HCT116 (cell line): ENCODE measurements around the gene ST14. TPM values are rescaled to one million over a fixed set of nuclear protein-coding genes. Genes with fewer than 3 reads are reported as not detected.

Experiments
- ATAC-seq: fragments of 200-7000 bp; cut with Tn5 transposase; 2 replicates; pipeline ENCODE4 v1.9.1; 2020; ENCODE audit warnings: mild to moderate bottlenecking, moderate library complexity
- BruUV-seq: library from RNA; stranded (reverse); fragments of 400-500 nt; replicated peaks from 2 replicates; lab custom pipeline; 2021; lab: Mats Ljungman, UMichigan
- CTCF ChIA-PET: fragments of 300-600 bp; sonication (Branson Sonifier 250); formaldehyde crosslinking; loops from one replicate; lab custom pipeline; 2021; ENCODE audit warnings: antibody characterized with exemption; lab: Charles Lee
- POLR2A ChIA-PET: fragments of 300-600, 350-600 bp; sonication (Branson Sonifier 250); formaldehyde crosslinking; loops from one replicate; lab custom pipeline; 2021; ENCODE audit warnings: antibody characterized with exemption; lab: Charles Lee
- RAD21 ChIA-PET, 2 experiments: fragments of 300-600 bp; sonication (Branson Sonifier 250); formaldehyde crosslinking; loops; one replicate each; lab custom pipeline; 2023; ENCODE audit warnings: low total read pairs in 2 of 2; ENCODE audit not compliant: uncharacterized antibody in 2 of 2, unreplicated experiment in 2 of 2, low non-redundant PET in 1 of 2; lab: Charles Lee
- DNase-seq: peaks from one replicate; pipeline ENCODE4 v3.0.0-alpha.2; 2010; ENCODE audit warnings: low read depth, low spot score
- H2AFZ ChIP-seq: fragments of 200-600 bp; shearing (Covaris generic), sonication (generic); 2 replicates; pipeline ENCODE4 v1.6.1; 2017; ENCODE audit warnings: low read depth, mixed run types, mixed read lengths, antibody characterized with exemption, low read length; ENCODE audit not compliant: poor library complexity, severe bottlenecking
- H3K27ac ChIP-seq: 2 replicates; pipeline ENCODE4 v1.5.1; 2012; ENCODE audit warnings: low read depth, low read length
- H3K27me3 ChIP-seq: fragments of 200-600 bp; sonication (generic); 2 replicates; pipeline ENCODE4 v1.6.1; 2016; ENCODE audit warnings: mixed run types, low read length, mixed read lengths; ENCODE audit not compliant: insufficient read depth
- H3K36me3 ChIP-seq, 2 experiments: fragments of 200-500 bp in 1 of 2; fragments of 200-600 bp in 1 of 2; sonication (Bioruptor generic) in 1 of 2; sonication (generic) in 1 of 2; 2 replicates each; pipeline versions ENCODE4 v1.5.1 to v1.6.1; 2014 to 2016; ENCODE audit warnings: low read length in 2 of 2, inconsistent platforms in 1 of 2, mixed read lengths in 1 of 2, mixed run types in 1 of 2; ENCODE audit not compliant: insufficient read depth in 2 of 2, control insufficient read depth in 1 of 2
- H3K4me1 ChIP-seq, 2 experiments: fragments of 200-600 bp in 1 of 2; sonication (generic) in 1 of 2; 2 replicates each; pipeline versions ENCODE4 v1.5.1 to v1.6.1; 2012 to 2017; ENCODE audit warnings: low read length in 2 of 2, inconsistent platforms in 1 of 2, mild to moderate bottlenecking in 1 of 2, mixed read lengths in 1 of 2, mixed run types in 1 of 2, moderate library complexity in 1 of 2; ENCODE audit not compliant: insufficient read depth in 2 of 2, control insufficient read depth in 1 of 2
- H3K4me2 ChIP-seq: fragments of 200-600 bp; sonication (generic); 2 replicates; pipeline ENCODE4 v1.6.1; 2017; ENCODE audit warnings: mixed run types, low read length, mixed read lengths
- H3K4me3 ChIP-seq, 2 experiments: fragments of 200-600 bp in 1 of 2; sonication (generic) in 1 of 2; replicated peaks in 1 of 2; 2 replicates each; pipeline ENCODE4 v1.5.1; 2011 to 2016; ENCODE audit warnings: low read length in 2 of 2, control low read depth in 1 of 2, low read depth in 1 of 2, mild to moderate bottlenecking in 1 of 2, mixed read lengths in 1 of 2, mixed run types in 1 of 2
- H3K79me2 ChIP-seq: fragments of 200-600 bp; sonication (generic); 2 replicates; pipeline ENCODE4 v1.6.1; 2017; ENCODE audit warnings: mild to moderate bottlenecking, mixed run types, low read length, moderate library complexity, mixed read lengths; ENCODE audit not compliant: insufficient read depth
- H3K9ac ChIP-seq: fragments of 200-600 bp; sonication (generic); 2 replicates; pipeline ENCODE4 v1.6.1; 2016; ENCODE audit warnings: low read length, mixed read lengths
- H3K9me2 ChIP-seq: fragments of 200-600 bp; sonication (generic), shearing (Covaris generic); 2 replicates; pipeline ENCODE4 v1.6.1; 2017; ENCODE audit warnings: mixed run types, mild to moderate bottlenecking, moderate library complexity; ENCODE audit not compliant: insufficient read depth
- H3K9me3 ChIP-seq, 2 experiments: fragments of 200-500 bp in 1 of 2; fragments of 200-600 bp in 1 of 2; sonication (Bioruptor generic) in 1 of 2; sonication (generic) in 1 of 2; 2 replicates each; pipeline ENCODE4 v1.6.1; 2014 to 2017; ENCODE audit warnings: low read length in 2 of 2, mixed read lengths in 2 of 2, inconsistent platforms in 1 of 2, low read depth in 1 of 2, mild to moderate bottlenecking in 1 of 2, mixed run types in 1 of 2, moderate library complexity in 1 of 2; ENCODE audit not compliant: control insufficient read depth in 1 of 2, insufficient read depth in 1 of 2
- H4K20me1 ChIP-seq: fragments of 200-600 bp; sonication (generic), shearing (Covaris generic); 2 replicates; pipeline ENCODE4 v1.6.1; 2017; ENCODE audit warnings: mixed run types, mild to moderate bottlenecking, moderate library complexity; ENCODE audit not compliant: insufficient read depth
- CEBPB ChIP-seq: IDR thresholded peaks from 2 replicates; pipeline ENCODE4 v1.6.1; 2012; ENCODE audit warnings: low read depth
- EGR1 ChIP-seq: IDR thresholded peaks from 2 replicates; pipeline ENCODE4 v1.6.1; 2012; ENCODE audit warnings: low read depth
- ELF1 ChIP-seq: IDR thresholded peaks from 2 replicates; pipeline ENCODE4 v1.6.1; 2012; ENCODE audit warnings: low read depth, borderline replicate concordance
- EZH2 ChIP-seq: fragments of 200-600 bp; sonication (generic); IDR thresholded peaks from 2 replicates; pipeline ENCODE4 v1.6.1; 2017; ENCODE audit warnings: antibody characterized with exemption, mixed run types
- FOSL1 ChIP-seq: IDR thresholded peaks from 2 replicates; pipeline ENCODE4 v1.6.1; 2012; ENCODE audit warnings: low read depth
- MAX ChIP-seq: IDR thresholded peaks from 2 replicates; pipeline ENCODE4 v1.6.1; 2012
- POLR2A ChIP-seq: IDR thresholded peaks from 2 replicates; pipeline ENCODE4 v1.7.0; 2011; ENCODE audit warnings: borderline replicate concordance; ENCODE audit not compliant: insufficient read depth, insufficient read length; ENCODE audit errors: extremely low read depth
- POLR2AphosphoS5 ChIP-seq: IDR thresholded peaks from 2 replicates; pipeline ENCODE4 v1.6.1; 2011; ENCODE audit warnings: mild to moderate bottlenecking, low read depth, low read length, moderate library complexity
- RAD21 ChIP-seq: IDR thresholded peaks from 2 replicates; pipeline ENCODE4 v1.6.1; 2012; ENCODE audit warnings: low read depth, mild to moderate bottlenecking
- REST ChIP-seq: IDR thresholded peaks from 2 replicates; pipeline ENCODE4 v1.6.1; 2012; ENCODE audit warnings: low read depth
- SIN3A ChIP-seq: IDR thresholded peaks from 2 replicates; pipeline ENCODE4 v1.6.1; 2012; ENCODE audit warnings: low read depth
- SRF ChIP-seq: IDR thresholded peaks from 2 replicates; pipeline ENCODE4 v1.6.1; 2012; ENCODE audit warnings: low read depth
- TCF7L2 ChIP-seq: IDR thresholded peaks from 2 replicates; pipeline ENCODE4 v1.7.0; 2011; ENCODE audit warnings: borderline replicate concordance, inconsistent platforms; ENCODE audit not compliant: insufficient read depth, insufficient read length; ENCODE audit errors: extremely low read depth
- YY1 ChIP-seq: IDR thresholded peaks from 2 replicates; pipeline ENCODE4 v1.6.1; 2011; ENCODE audit warnings: low read length, low read depth, moderate library complexity, mild to moderate bottlenecking; ENCODE audit not compliant: insufficient replicate concordance; ENCODE audit errors: extremely low read depth
- ZBTB33 ChIP-seq: IDR thresholded peaks from 2 replicates; pipeline ENCODE4 v1.6.1; 2011; ENCODE audit warnings: mild to moderate bottlenecking, low read length, moderate library complexity; ENCODE audit not compliant: insufficient replicate concordance; ENCODE audit errors: extremely low read depth
- ZFX ChIP-seq: fragments of 450-650 bp; IDR thresholded peaks from 2 replicates; pipeline ENCODE4 v1.6.1; 2017
- ZNF274 ChIP-seq: fragments of 200-500 bp; sonication (Bioruptor generic); IDR thresholded peaks from 2 replicates; pipeline ENCODE4 v1.6.1; 2014; ENCODE audit warnings: mild to moderate bottlenecking, low read depth, low read length, inconsistent platforms
- intact Hi-C: fragments of 100-400 bp; cut with micrococcal nuclease; formaldehyde crosslinking; loops from 2 replicates; pipeline ENCODE4 v1.10.0; 2022
- total RNA-seq: library from RNA; stranded (reverse); gene quantifications from one replicate; pipeline ENCODE4 v1.2.1, GENCODE V29; 2021; ENCODE audit not compliant: unreplicated experiment

The ST14 gene
- total RNA-seq, 1 experiment from 2014 or later: 107 TPM

- ChIA-PET POLR2A (no interaction called here), RAD21 (no interaction called here), CTCF (no interaction called here)
- TF ChIP-seq EZH2: no peak
- TF ChIP-seq ZBTB33: no peak
- no peak for TF ChIP-seq YY1
- TF ChIP-seq CEBPB: no peak
- TF ChIP-seq EGR1: no peak
- no peak for TF ChIP-seq FOSL1
- TF ChIP-seq ZNF274: no peak
- TF ChIP-seq RAD21: no peak
- TF ChIP-seq POLR2A: no peak
- no peak for TF ChIP-seq SIN3A
- TF ChIP-seq ZFX: no peak
- no peak for TF ChIP-seq POLR2AphosphoS5
- TF ChIP-seq SRF: no peak
- no peak for TF ChIP-seq TCF7L2
- TF ChIP-seq MAX: no peak
- no peak for TF ChIP-seq REST
- no peak for TF ChIP-seq ELF1
- H3K79me2 ChIP-seq: no peaks in the 10 kb centered on the region
- peaks cover 3% of the 10 kb centered on the region; the same call in 1 of the 2 replicates for H4K20me1 ChIP-seq
- H3K36me3 ChIP-seq: no peaks in the 10 kb centered on the region
- no peaks in the 10 kb centered on the region for H3K9me2 ChIP-seq
- DNase-seq (no peak), ATAC-seq (no peak)
- H2AFZ ChIP-seq: no peak overlapping the region
- H3K9ac ChIP-seq: no peak overlapping the region
- H3K4me3 ChIP-seq: no peak overlapping the region
- no peaks in the 10 kb centered on the region for H3K4me1 ChIP-seq
- no peak overlapping the region for H3K4me2 ChIP-seq
- no peak overlapping the region for H3K27ac ChIP-seq
- H3K27me3 ChIP-seq: no peaks in the 10 kb centered on the region
- BruUV-seq: no TSS peak
- intact Hi-C loops: no loop called here
- H3K9me3 ChIP-seq: no peaks in the 10 kb centered on the region
Measured at GRCh38 chr11:130246738-130247137, 87.2 kb downstream of the ST14 start.
